GM10248 (cell line): ENCODE results near the gene OLFM3.

Experiments
- CTCF ChIA-PET: fragments of 300-600 bp; sonication (Branson Sonifier 250); formaldehyde crosslinking; extraction: SDS; loops from one replicate; lab custom pipeline; 2021; ENCODE audit warnings: antibody characterized with exemption; lab: Yijun Ruan, JAX
- POLR2A ChIA-PET: fragments of 350-650 bp; sonication (Branson Sonifier 250); formaldehyde crosslinking; extraction: SDS; loops from one replicate; lab custom pipeline; 2020; ENCODE audit warnings: antibody characterized with exemption; lab: Yijun Ruan, JAX
- DNase-seq: peaks from one replicate; pipeline ENCODE4 v3.0.0; 2012; ENCODE audit errors: extremely low spot score
- TF ChIP-seq, protein P1 (sequence below): IDR thresholded peaks from 2 replicates; pipeline ENCODE4 v1.5.1; 2012; ENCODE audit warnings: mild to moderate bottlenecking, low read depth; ENCODE audit errors: extremely low read depth, missing control alignments, control extremely low read depth

OLFM3 gene

DNA sequence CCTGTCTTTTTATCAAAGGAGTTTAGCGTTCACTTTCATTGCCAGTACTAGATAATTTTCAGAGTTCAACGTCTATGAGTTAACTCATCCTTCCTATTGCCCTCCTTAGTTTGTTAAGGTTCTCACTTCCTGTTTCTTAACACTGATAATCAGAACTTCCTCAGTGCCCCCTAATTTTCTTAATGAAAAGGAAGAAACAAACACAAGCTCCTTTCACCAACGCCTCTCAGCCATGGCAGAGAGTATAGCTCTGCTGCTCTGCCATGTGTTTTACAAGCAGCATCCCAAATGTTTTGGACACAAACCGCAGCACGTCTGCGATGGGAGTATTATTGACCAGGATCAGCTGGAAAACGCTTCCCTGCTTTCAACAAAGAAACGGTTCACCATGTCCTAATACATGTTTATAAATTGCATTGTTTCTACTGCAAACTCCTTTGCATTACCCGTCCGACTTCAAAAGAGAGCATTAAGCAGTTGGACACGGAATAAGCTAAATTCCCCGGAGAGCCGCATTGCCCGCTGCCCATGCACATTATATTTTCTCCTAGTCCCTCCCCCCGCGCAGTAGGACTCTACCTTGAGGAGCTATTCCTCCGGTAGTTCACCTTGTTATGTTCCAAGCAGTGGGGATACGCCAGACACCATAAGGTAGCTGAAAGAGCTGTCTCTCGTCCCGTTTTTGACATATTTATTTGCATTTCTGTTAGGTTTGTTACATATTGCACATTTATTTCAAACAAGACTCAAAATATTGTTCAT lies 561 bp downstream of the OLFM3 start:
- DNase-seq: no peak
- TF ChIP-seq, protein P1, sequence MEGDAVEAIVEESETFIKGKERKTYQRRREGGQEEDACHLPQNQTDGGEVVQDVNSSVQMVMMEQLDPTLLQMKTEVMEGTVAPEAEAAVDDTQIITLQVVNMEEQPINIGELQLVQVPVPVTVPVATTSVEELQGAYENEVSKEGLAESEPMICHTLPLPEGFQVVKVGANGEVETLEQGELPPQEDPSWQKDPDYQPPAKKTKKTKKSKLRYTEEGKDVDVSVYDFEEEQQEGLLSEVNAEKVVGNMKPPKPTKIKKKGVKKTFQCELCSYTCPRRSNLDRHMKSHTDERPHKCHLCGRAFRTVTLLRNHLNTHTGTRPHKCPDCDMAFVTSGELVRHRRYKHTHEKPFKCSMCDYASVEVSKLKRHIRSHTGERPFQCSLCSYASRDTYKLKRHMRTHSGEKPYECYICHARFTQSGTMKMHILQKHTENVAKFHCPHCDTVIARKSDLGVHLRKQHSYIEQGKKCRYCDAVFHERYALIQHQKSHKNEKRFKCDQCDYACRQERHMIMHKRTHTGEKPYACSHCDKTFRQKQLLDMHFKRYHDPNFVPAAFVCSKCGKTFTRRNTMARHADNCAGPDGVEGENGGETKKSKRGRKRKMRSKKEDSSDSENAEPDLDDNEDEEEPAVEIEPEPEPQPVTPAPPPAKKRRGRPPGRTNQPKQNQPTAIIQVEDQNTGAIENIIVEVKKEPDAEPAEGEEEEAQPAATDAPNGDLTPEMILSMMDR: no peak
- POLR2A ChIA-PET: no interaction called here
- CTCF ChIA-PET: interaction anchor here (1.2 to 2.0 kb wide), 4 partner anchors 8 to 82 kb away, joined by 3 to 7 read pairs (median 4); no protein-coding TSS in a partner anchor

DNA sequence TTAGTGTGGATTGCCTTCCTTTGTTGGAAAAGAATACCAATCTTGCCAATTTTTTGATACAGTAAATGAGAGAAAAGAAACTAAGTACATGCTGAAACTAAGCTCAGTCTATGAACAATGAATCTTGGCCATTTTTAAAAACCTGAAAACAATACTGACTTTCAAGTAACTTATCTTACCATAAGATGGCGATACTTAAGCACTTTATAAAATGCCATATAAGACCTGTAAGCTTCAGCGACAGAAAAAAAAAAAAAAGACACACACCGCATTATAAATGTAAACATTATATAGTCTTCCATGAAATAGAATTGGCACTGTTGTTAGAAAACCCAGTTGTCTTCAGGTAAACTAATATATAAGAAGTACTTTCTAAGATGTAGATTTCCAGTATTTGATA lies 3.0 kb downstream of the OLFM3 start:
- POLR2A ChIA-PET: no interaction called here
- no peak for DNase-seq
- TF ChIP-seq, protein P1: no peak
- CTCF ChIA-PET: no interaction called here

DNA sequence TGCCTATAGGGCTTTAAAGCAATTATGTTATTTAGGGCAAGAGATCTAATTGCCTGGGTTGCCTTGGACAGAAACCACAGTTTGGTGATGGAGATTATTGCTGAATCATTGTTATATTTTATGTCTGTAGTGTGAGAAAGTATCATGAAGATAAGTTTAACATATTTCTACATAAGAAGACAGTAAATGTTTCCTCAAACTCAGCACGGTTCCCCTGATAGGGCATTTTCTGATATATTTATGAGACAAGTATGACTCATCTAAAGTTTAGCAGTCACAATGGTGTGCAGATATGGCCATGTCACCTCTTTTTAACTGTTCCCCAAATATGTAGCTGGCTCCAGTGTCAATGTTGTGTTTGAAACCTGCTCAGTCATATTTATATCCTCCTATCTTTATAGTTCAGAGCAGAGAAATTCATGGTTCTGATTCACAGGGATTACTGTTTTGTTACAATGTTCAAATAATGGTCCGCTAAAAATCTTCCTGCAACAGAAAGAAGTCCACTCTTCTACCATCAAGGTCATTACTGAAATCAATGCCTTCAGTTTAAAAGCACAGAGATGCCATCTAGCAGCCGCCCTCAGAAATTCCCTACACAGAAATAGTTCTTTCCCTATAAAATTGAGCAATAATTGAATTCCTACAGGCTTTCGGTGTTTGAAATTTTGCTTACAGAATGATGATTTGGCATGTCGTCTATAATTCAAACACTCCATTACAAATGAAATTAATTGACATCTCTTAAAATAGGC lies 3.7 kb downstream of the OLFM3 start:
- ChIA-PET CTCF (no interaction called here), POLR2A (no interaction called here)
- TF ChIP-seq, protein P1: no peak
- DNase-seq: no peak

DNA sequence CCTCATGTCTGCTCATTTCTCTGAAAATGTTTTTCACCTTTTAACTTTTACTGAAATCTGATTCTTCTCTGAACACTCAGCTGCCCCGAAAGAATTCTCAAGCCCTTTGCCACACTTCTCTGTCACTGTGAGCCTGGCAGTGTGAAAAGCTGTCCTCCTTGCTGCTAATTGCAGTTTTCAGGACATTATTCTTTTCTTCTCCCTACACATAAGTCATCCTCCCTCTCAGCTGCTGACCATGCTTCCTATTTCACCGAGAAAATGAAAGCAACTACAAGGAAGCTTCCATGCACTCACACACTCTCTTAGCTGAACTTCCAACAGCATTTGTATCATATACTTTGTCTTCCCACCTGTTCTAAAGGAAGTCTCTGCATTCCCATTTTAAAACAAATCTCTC lies 15.8 kb downstream of the OLFM3 start:
- TF ChIP-seq, protein P1: no peak
- no peak for DNase-seq
- ChIA-PET CTCF (interaction anchor here (2.1 kb wide), 1 partner anchor 11 kb away, joined by 5 read pairs; no protein-coding TSS in a partner anchor), POLR2A (no interaction called here)

DNA sequence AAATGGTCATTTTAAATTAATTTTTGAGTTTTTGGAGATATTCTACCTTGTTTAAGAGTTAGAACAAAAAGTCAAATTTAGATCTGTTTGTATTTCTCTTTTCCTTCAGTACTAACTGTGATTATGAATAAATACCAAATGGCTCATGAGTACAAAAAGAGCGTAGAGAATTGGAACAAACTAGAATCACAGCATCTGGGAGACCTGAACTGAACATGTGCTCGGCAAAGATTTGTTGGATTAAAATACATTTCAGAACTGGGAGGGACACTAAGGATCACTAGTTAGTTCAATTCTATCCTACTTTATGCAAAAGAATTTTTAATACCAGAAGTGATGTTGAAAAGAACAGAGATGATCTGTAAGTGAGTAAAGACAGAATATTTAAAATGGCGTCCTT lies 19.5 kb downstream of the OLFM3 start:
- no peak for DNase-seq
- ChIA-PET CTCF (no interaction called here), POLR2A (no interaction called here)
- TF ChIP-seq, protein P1: no peak

DNA sequence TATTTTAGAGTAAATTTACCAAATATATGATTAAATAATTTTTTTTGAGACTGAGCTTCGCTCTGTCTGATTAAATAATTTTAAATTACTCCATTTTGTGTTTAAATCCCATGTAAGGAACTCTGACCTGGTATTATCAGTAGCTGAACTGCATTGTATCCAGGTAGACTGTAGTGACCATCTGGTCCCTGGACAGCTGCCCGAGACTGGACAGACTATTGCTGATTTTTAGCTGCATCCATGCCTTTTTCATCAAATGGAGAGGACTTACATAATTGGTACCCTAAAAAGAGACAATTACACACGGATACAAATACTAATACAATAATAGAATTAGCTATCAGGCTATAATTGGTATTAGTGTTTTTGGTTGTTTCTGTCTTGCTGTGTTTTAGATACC lies 20.6 kb downstream of the OLFM3 start:
- DNase-seq: no peak
- ChIA-PET CTCF (interaction anchor here (0.8 kb wide), 1 partner anchor 21 kb away, joined by 4 read pairs; no protein-coding TSS in a partner anchor), POLR2A (no interaction called here)
- TF ChIP-seq, protein P1: no peak
